RKO (cell line): ENCODE measurements around the gene XIRP1.
A peak's percentile ranks its signal among the peaks of the same experiment; 100 is the strongest.

Experiments used
- DNase-seq: peaks from one replicate; pipeline ENCODE4 v3.0.0-alpha.2; 2016; ENCODE audit warnings: low spot score

The XIRP1 gene

DNA sequence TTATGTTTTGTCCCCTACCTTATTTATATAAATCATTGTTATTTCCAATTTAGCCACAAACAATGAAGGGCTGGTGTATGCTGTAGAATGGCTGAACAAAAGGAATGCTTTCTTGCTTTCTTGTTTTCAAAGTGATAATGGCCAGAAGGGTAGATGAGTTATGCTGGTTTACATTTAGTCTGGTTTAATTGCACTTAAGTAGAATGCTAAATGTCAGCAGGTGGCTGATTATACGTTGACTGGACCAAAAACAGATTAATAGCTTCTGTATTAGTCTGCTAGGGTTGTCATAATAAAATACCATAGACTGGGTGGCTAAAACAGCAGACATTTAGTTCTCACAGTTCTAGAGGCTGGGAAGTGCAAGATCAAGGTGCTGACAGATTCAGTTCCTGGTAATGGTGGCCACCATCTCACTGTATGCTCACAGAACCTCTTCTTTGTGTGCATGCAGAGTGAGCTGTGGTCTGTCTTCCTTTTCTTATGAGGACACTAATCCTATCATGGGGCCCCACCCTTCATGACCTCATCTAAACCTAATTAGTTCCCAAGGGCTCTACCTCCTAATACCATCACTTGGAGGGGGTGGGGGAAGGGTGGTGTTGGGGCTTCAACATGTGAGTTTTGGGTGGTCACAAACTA, 17.1 kb upstream of the XIRP1 start:
- no peak for DNase-seq

DNA sequence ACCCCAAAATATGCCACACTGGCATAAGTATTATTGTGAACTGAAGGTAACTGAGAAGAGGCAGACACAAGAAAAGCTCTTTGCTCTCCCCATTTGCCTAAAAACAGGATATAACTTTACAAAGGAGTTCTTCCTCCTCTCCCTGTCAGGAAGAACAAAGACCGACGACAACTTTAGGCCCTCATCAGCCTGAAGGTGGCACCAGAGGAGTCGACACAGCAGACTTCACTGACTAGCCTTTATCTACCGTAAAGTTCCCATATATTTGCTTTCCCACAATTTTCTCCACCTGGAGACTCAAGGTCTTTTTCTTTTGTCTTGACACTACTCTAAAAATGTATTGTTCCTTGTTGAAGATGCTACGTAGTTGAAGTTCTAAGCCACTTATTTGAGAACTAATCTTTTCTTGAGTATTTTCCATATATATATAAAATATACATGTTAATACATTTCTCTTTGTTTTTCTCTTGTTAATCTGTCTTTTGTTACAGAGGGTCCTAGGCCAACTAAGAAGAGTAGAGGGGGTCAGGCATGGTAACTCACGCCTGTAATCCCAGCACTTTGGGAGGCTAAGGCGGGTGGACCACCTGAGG, 16.2 kb upstream of the XIRP1 start:
- peak; percentile 68 for DNase-seq

DNA sequence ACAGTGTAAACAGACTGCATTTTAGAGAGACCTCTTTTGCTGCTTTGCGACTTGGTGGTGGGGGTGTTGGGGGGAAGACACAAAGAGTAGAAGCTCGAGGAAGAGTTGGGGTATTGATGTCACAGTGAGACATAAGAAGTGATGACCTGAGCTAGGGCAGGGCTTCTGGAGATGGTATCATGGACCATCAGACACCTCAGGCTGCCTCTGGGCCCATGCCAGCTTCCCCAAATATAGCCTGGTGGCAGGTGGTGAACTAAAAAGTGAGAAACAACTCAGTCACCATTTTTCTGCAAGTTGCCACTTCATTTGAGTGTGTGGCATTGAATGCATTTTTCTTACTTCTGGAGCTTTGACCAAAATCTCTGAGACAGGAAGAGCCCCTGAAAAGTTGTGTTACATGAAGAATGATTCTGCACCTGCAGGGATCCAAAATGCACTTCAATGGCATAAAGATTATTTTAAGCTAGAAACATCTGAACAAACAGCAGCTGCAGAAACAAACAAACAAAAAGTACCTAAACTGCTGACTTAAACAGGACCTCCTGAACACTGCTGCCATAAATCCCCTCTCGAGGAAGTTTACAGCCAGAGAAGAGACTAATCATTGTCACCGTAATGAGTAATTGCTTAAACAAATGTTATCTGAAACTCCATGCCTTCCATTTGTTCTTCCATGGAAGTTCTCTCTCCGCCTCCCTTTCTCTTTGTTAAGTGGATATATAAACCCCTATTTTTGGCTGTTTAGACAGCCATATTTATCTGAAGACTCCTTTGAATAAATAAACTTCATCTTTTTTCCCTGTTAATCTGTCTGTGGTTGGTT, 15.2 kb upstream of the XIRP1 start:
- DNase-seq: no peak

DNA sequence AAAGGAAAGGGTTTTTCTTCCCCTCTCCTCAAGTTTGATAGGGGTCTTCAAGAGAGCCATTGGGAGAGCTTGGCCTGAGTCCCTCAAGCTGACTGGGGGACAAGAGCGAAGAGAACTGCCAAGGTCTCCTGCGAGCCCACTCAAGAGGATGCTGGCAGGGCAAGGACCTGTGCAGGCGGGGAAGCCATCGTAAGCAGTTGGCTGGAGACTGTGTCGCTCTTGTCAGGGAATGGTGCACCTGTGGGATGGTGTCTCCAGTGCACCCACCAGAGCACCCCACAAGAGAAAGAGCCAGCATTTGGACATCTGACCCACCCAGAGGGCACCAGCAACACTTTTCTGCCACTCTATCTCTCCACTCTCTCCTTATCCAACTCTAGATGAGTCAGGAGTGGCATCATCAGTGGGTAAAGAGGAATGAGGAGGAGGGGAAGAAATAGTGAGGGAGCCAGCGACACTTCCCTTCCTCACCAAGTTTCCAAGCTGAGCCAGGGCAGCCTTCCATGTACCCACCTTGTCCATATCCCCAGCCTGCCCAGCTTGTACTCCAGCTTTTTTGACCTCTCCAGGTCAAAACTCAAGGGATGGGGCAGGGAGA, 13.6 kb upstream of the XIRP1 start:
- DNase-seq: no peak

DNA sequence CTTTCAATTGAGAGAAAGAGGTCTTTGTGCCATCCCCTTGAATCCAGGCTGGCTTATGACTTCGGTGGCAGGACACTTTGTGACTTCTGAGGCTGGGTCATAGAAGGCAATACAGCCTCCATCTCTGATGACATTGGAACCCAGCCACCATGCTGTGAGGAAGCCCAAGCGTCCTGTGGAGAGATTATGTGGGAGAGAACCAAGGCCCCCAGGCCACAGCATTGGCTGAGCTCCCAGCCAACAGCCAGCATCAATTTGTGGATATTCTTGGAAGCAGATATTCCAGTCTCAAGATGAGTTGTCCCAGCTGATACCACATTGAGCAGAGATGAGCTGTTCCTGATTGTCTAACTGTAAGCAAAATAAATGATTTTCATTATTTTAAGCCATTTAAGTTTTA, 12.7 kb upstream of the XIRP1 start:
- DNase-seq: no peak

DNA sequence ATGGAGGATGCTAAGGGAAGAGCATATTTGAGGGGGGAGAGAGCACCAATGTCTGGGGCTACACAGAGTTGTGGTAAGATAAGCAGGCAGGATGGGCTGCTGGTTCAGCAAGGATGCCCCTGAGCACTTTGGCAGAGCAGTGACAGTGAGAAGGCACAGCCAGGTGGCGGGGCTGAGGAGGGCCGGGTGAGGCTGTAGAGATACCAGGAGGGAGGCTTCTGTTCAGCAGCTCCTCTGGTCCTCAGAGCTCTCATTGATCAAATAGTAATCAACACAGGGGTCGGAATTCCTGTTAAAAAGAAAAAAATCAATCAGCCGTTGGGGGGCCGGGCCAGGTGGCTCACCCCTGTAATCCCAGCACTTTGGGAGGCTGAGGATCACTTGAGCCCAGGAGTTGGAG, 11.5 kb upstream of the XIRP1 start:
- DNase-seq: no peak

DNA sequence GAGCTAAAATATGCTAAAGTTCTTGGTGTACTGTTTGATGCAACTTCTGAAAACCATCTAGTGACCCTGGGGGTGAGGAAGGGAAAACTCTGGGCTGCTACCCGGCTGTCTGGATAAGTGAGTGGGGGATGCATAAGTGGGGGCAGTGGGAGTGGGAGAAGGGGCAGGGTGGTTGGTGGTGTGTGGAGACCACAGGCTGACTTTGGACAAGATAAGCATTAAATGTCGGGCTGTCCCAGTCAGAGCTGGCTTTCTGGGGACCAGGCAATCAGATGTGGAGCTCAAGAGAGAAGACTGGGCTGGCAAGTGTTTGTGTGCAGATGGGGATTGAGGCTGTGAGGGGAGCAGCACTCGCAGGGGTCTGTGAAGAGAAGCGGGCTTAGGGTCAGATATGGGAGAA, 11.0 kb upstream of the XIRP1 start:
- no peak for DNase-seq

DNA sequence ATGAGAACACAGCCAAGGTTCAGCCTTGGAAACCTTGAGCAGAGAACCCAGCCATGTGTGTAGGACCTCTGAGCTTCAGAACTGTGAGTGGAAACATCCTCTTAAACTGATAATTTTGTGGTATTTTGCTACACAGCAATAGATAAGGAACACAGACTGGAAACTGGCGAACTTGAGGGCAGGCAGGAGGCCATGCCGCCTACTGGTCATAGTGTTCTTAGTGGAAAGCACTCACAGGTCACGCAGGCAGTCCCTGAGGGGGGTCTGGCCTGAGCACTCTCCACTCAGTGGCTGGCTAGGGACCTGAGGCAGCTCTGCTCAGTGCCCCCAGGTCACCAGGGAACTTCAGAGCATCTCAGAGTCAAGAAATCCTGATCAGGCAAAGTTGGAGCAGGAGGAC, 9.7 kb upstream of the XIRP1 start:
- DNase-seq: no peak

DNA sequence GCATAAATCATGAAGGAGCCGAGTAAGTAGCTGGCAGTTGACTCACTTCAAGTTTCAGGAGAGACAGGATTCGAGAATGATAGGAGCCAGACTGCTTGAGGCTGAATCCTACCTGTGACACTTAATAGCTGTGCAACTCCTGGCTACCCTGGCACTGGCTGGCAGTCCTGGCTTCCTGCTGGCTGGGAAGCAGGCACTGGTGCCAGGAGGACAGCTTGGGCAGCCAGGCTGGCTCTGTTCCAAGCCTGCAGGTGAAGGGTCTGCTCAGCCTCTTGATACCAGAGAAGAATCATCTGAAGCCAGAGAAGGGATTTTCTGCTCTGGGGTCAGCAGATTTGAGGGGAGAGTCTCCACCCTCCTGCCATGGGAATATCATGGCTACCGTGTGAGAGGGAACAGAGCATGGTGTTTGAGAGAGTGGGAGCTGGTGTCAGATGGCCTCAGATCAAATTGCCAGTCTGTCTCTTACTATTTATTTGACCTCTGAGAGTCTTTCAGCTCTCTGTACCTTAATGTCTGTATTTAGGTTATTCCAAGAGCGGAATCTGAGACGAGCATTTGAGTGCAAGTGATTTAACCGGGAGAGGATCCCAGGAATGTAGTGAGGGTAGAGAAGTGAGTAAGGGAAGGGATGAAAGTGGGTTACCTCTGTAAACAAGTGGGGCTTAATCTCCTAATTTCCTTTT, 4.4 kb upstream of the XIRP1 start:
- no peak for DNase-seq

DNA sequence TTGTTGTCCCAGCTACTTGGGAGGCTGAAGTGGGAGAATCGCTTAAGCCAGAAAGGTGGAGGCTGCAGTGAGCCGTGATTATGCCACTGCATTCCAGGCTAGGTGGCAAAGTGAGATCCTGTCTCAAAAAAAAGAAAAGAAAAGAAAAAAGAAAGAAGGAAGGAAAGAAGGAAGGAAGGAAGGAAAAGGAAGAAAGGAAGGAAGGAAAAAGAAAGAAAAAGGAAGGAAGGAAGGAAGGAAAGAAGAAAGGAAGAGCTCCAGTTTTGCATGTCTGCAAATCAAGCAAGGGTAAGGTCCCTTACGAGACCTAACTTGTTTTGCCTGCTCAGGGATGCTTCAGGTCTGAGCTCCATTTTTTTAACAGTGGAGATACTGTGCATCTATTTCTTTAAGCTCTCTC, 3.6 kb upstream of the XIRP1 start:
- no peak for DNase-seq

DNA sequence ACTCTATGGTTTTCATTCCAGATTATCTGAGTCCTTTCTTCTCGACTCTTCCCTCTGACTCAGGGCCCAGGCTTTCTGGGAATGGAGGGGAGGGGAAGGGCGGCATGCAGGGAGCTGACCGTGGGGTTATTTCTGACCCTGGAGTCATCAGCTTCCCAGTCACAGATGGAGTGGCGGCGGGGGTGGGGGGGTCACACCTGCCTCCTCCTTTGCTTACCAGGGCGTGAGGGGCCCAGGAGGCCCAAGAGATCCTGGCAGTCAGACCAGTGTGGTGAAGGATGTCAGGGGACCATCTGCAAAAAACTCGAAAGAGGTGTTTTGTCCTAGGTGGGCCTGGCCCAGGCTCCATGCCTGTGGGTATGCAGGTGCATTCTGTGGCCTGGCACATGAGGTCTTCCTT, 996 bp upstream of the XIRP1 start:
- DNase-seq: no peak

DNA sequence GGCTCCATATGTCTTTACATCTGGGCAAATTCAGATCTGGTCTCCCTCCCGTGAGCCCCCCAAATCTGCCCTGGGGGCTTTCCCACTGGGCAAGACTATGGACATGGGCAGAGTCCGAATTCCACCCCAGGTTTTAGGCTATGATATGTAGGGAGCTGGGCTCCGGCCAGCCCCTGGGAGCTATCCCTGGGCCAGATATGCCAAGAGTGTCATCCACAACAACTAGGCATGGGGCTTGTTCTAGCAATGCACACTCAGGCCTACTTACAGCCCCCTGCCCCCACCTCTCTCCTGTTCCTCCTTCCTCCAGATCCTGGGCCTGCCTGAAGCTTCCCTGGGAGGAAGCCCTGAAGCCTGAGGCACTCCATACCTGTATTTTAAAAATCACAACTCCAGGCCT, 622 bp downstream of the XIRP1 start:
- no peak for DNase-seq

DNA sequence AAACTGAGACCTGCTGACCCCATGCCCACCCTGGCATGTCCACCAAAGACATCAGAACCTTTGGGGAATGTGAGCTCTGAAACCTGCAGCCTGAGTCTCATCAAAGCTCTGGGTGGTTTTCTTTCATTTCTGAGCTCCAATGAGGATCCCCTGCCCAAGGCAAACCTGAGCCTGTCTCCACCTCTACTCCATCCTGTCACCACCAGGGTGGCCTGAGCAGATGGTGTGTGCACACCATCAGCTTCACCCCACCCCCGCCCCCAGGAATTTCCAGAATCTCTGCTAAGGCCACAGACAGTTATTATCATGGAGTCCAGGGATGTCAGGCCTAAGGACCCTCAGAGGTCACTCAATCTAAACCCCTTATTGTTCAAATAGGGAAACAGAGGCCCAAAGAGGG, 1.3 kb downstream of the XIRP1 start:
- DNase-seq: no peak

DNA sequence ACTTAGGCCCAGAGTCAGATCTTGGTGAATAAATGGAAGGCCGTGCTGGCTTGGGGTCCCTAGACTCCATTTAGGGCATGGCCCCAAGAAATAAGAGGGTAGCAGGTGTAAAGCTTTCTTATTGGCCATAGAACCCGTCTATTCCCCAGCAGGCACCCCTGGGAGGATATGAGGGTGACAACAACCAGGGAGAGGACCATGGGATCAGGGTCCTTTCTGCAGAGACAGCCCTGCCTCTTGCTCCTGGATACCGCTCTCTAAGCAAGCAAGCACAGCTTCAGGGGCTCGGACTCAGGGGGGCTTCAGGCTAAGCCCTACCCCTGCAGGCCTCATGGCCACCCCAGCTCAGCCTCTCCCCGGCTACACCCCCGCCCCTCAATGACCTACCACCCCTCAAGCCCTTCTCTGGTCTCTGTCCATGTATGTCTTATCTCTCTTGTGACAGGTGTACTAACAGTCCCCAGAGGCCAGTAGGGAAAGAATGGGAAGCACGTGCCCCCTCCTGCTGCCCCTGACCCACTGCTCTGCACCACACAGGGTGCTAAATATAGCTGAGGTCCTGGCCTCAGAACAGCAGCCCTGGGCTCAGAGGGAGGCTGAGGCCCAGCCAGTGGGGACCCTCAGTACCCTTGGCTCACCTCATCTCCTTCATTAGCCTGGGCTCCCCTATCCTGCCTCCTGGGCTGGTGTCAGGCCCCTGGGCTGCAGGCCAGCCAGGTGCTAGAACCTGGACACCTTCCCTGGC, 1.9 kb downstream of the XIRP1 start:
- DNase-seq: no peak

DNA sequence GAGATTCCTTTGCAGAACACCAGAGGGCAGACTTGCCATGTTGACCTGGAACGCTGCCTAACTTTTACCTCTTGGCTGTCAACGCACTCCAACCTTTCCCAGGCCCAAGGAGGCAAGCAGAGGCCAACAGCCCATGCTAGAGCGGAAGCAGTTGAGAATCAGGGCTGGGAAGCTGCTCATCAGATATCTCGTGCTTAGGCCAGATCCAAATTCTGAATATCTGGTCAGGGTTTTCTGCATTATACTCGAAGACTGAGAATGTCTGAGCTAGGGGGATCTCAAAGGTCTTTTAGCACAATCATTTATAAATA, 2.5 kb downstream of the XIRP1 start:
- peak; percentile 73 for DNase-seq

DNA sequence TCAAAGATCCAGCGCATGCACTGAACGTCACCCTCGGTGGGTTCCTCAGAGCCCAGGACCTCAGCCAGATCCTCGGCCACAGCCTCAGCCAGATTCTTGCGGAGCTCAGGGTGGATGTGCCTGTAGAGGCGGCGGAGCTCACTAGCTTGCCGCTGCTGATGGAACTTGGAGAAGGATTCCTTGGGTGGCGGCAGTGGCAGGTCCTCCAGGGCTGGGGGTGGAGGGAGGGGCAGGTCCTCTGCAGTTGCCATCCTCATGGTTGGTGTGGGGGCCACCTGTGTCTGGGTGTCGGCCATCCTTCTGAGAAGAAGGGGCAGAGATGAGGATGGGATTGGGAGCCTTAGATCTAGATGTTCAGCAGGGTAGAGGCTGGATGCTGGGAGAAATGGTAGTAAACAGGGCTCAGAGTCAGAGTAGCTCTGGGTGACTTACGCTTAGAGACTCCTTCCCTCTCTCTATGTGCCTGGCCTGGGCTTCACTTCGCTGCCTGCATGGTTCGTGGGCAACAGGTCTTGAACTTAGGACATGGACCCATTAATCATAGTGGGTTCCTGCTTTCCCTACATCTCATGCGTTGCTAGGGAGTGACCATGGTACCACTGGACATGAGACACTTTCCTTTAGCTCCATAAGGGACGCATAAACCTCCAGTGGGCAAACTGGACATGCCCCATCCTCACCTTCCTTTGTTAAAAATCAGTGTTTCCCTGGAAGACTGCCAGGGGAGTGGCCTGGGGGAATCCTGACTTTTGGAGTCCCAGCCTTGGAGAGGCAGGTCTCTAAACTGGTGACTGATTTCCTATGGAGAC, 3.0 kb downstream of the XIRP1 start:
- no peak for DNase-seq

DNA sequence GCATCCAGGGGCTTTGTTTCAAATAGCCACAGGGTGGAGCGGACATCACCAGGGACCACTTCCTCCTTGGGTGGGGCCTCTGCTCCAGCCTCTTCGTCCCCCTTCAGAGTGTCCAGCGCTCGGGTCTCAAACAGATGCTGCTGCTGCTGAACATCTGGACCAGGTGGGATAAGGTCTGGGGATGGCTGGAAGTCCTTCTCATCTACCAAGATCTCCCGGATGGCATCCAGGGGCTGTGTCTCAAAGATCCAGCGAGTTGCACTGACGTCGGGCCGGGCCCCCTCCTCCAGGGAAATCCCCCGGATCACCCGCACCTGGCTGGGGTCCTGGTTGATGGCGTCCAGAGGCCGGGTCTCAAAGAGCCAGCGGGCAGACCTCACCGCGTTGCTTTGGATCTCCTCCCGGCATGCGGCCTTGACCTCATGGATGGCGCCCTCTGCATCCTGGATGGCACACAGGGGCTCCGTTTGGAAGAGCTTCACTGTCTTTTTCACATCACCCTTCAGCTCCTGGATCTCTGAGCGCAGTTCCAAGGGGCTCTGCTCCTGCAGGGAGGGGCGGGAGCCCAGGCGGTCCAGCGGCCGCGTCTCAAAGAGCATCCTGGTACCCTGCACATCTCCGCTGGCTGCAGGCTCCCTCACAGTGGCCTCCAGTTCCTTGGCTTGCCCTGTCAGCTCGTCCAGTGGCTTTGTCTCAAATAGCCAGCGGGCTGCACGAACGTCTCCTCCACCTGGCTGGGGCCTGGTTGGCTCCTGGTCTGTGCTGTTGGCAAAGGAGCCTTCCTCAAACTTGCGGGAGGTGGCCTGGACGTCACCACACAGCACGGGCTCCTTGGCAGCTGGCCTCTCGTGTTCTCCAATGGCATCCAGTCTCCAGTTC, 3.9 kb downstream of the XIRP1 start:
- DNase-seq: no peak

DNA sequence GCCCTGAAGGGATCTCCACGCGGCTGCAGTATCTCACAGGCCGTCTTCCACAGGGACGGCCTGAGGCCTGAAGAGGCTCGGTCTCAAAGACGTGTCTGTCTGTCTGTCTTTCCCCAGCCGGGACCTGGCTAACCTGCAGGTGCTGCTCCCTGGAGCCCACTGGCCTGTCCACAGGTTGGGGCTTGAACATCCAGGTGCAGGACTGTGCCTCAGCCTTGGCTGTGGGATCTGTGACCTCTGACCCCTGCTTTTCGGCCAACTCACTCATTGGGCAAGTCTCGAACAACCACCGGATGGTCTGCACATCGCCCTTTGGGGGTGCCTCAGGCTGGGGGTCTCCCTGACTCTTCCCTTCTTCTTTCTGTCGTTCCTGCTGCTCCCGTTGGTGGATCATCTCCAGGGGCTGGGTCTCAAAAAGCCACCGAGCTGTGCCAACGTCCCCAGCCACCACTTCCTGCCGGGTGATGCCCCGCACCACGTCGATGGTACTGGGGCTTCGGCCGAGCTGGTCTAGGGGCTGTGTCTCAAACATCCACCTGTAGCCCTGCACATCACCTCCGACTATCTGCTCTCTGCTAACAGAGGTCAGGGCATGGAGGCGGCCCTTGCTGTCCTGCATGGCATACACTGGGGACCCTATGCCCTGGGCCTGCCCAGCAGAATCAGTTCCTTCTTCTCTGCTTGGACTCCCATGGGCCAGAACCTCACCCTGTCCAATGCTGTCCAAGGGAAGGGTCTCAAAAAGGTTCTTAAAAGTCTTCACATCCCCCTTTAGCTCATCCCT, 4.8 kb downstream of the XIRP1 start:
- no peak for DNase-seq

DNA sequence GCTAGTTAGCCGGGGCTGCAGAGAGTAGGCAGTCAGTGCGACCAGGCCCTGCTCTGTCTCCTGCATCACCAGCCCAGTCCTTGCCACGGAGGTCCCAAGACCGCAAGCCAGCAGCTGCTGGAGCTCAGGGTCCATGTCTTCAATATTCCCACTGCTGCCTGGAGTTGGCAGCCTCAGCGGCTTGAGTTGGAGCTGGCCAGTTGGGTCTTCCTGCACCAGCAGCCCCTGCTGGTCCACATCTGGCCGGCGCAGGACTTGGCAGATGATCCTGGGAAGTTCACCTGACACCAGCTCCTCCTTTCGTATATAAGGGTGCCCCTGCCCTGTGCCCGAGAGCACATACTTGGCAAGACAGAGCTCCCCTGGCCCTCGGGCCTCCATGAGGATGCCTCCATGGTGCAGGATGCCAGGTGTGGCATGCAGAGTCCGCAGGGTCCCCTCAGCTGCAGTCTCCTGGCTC, 5.7 kb downstream of the XIRP1 start:
- DNase-seq: no peak
